ENCODE data around the gene ARL4D.

DNA sequence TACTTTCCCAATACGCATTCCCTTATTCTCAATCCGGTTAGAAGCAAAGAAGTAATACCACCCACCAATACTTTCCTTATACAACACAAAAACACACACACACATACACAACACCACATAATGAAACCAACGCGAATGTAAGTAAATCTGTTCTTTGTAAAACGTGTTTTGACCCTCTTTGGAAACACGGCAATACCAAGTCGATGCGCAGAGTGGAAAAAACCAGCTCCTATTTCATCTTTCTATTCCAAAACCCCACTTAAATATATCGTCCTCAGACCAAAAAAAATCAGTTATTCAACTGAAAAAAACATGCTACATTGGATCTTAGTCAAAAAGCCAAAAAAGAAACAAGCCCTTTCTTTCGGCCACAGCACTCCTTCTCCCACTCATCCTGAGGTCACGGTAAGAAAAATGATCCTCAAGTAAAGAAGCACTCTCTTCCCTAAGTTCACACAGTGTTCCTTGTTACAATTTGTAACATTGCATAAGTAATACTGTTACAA is 31.0 kb upstream of the ARL4D start:
- peak; percentile 70 for TF ChIP-seq MAX (IDR thresholded peaks at IDR 0.05)
- TF ChIP-seq FOSL1 (IDR thresholded peaks at IDR 0.05; ENCODE audit: low read depth): peak; percentile 59
- TF ChIP-seq JUND (IDR thresholded peaks at IDR 0.05): peak; percentile 84
- TF ChIP-seq POLR2A (IDR thresholded peaks at IDR 0.05; ENCODE audit: borderline replicate concordance, extremely low read depth, insufficient read depth, insufficient read length): peak; percentile 100
- peak; percentile 95 for TF ChIP-seq SP1 (IDR thresholded peaks at IDR 0.05; ENCODE audit: low read depth)
- TF ChIP-seq, protein P1, sequence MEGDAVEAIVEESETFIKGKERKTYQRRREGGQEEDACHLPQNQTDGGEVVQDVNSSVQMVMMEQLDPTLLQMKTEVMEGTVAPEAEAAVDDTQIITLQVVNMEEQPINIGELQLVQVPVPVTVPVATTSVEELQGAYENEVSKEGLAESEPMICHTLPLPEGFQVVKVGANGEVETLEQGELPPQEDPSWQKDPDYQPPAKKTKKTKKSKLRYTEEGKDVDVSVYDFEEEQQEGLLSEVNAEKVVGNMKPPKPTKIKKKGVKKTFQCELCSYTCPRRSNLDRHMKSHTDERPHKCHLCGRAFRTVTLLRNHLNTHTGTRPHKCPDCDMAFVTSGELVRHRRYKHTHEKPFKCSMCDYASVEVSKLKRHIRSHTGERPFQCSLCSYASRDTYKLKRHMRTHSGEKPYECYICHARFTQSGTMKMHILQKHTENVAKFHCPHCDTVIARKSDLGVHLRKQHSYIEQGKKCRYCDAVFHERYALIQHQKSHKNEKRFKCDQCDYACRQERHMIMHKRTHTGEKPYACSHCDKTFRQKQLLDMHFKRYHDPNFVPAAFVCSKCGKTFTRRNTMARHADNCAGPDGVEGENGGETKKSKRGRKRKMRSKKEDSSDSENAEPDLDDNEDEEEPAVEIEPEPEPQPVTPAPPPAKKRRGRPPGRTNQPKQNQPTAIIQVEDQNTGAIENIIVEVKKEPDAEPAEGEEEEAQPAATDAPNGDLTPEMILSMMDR (IDR thresholded peaks at IDR 0.05 in 2 of 3, conservative IDR thresholded peaks at IDR 0.05 in 1 of 3; ENCODE audit: borderline replicate concordance in 1 of 3, insufficient read depth in 1 of 3, low read depth in 2 of 3, low read length in 2 of 3): no peak
- TF ChIP-seq SIN3A (IDR thresholded peaks at IDR 0.05; ENCODE audit: low read depth): peak; percentile 99
- no peak for TF ChIP-seq EZH2 (IDR thresholded peaks at IDR 0.05)
- TF ChIP-seq CEBPB (IDR thresholded peaks at IDR 0.05; ENCODE audit: low read depth): no peak; the same call in none of the 2 replicates
- TF ChIP-seq CBX3 (IDR thresholded peaks at IDR 0.05; ENCODE audit: low read depth): peak; percentile 91
- peak; percentile 100 for TF ChIP-seq POLR2AphosphoS5 (IDR thresholded peaks at IDR 0.05; ENCODE audit: low read depth, low read length)
- TF ChIP-seq ATF3 (IDR thresholded peaks at IDR 0.05): no peak; the same call in 1 of the 2 replicates

Data from HCT116 (cell line).